Hepatocyte (in vitro differentiated cells): ENCODE results near the gene NR1H3.

Experiments
- EZH2 ChIP-seq: fragments of 200-600 bp; sonication (generic); IDR thresholded peaks from 2 replicates; pipeline ENCODE4 v1.6.1; 2016; ENCODE audit warnings: antibody characterized with exemption, mild to moderate bottlenecking, borderline replicate concordance
- TF ChIP-seq, protein P1 (sequence below): fragments of 200-600 bp; sonication (generic); IDR thresholded peaks from 2 replicates; pipeline ENCODE4 v1.5.1; 2016; ENCODE audit warnings: antibody characterized with exemption, mild to moderate bottlenecking; ENCODE audit not compliant: poor library complexity

DNA sequence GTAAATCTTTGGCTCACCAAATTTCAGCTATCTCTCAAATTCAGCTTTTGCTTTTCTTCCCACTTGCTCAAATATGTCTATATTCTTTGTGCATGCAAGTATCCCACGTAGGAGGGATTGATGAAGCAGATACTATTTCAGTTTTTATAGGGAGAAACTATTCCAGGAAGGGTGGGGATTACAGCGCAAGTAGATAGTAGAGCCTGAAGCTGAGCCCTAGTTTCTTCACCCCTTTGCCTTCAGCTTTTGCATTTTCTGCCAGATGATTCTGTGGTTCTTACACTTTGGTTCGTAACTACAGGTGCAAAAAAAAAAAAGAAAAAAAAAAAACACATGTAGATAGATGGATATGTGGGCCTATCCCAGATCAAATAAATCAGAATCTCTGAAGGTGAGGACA is 6.0 kb upstream of the NR1H3 start:
- TF ChIP-seq, protein P1, sequence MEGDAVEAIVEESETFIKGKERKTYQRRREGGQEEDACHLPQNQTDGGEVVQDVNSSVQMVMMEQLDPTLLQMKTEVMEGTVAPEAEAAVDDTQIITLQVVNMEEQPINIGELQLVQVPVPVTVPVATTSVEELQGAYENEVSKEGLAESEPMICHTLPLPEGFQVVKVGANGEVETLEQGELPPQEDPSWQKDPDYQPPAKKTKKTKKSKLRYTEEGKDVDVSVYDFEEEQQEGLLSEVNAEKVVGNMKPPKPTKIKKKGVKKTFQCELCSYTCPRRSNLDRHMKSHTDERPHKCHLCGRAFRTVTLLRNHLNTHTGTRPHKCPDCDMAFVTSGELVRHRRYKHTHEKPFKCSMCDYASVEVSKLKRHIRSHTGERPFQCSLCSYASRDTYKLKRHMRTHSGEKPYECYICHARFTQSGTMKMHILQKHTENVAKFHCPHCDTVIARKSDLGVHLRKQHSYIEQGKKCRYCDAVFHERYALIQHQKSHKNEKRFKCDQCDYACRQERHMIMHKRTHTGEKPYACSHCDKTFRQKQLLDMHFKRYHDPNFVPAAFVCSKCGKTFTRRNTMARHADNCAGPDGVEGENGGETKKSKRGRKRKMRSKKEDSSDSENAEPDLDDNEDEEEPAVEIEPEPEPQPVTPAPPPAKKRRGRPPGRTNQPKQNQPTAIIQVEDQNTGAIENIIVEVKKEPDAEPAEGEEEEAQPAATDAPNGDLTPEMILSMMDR, result no peak
- no peak for TF ChIP-seq EZH2
